ENCODE measurements around the gene IGSF9. TPM values are rescaled to one million over a fixed set of nuclear protein-coding genes. Genes with fewer than 3 reads are reported as not detected.

IGSF9 gene
- total RNA-seq, 1 experiment from 2014 or later = 21.2 TPM

DNA sequence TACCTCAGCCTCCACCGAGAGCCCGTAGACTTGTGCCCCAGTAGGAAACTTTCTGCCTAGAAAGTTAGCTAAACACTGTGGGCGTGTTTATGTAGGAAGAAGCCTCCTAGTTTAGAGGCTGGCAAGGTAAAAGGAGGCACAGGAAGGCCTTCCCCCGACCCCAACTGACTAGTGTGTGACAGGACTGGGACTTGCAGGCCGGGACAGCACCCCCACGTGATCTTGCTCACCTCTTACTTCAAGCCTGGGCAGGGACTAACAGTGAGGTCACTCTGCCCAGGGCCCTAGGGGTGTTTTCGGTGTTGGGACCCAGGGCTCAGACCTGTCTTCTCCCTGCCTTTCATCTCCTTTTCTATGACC, 19.7 kb downstream of the IGSF9 start:
- H3K27me3 Mint-ChIP-seq (ENCODE audit: insufficient read depth, unreplicated experiment) = no peaks in the 10 kb centered on the region
- CTCF ChIA-PET = interaction anchor here (1.2 to 1.5 kb wide), 3 partner anchors 33 to 145 kb away, joined by 5 to 8 read pairs (median 5); partner anchors contain the start of gene DUSP23
- TF ChIP-seq, protein P1, sequence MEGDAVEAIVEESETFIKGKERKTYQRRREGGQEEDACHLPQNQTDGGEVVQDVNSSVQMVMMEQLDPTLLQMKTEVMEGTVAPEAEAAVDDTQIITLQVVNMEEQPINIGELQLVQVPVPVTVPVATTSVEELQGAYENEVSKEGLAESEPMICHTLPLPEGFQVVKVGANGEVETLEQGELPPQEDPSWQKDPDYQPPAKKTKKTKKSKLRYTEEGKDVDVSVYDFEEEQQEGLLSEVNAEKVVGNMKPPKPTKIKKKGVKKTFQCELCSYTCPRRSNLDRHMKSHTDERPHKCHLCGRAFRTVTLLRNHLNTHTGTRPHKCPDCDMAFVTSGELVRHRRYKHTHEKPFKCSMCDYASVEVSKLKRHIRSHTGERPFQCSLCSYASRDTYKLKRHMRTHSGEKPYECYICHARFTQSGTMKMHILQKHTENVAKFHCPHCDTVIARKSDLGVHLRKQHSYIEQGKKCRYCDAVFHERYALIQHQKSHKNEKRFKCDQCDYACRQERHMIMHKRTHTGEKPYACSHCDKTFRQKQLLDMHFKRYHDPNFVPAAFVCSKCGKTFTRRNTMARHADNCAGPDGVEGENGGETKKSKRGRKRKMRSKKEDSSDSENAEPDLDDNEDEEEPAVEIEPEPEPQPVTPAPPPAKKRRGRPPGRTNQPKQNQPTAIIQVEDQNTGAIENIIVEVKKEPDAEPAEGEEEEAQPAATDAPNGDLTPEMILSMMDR (IDR thresholded peaks at IDR 0.05; ENCODE audit: insufficient read depth in 1 of 2, low read depth in 1 of 2, low read length in 1 of 2, severe bottlenecking in 1 of 2, unreplicated experiment in 1 of 2) = no peak

DNA sequence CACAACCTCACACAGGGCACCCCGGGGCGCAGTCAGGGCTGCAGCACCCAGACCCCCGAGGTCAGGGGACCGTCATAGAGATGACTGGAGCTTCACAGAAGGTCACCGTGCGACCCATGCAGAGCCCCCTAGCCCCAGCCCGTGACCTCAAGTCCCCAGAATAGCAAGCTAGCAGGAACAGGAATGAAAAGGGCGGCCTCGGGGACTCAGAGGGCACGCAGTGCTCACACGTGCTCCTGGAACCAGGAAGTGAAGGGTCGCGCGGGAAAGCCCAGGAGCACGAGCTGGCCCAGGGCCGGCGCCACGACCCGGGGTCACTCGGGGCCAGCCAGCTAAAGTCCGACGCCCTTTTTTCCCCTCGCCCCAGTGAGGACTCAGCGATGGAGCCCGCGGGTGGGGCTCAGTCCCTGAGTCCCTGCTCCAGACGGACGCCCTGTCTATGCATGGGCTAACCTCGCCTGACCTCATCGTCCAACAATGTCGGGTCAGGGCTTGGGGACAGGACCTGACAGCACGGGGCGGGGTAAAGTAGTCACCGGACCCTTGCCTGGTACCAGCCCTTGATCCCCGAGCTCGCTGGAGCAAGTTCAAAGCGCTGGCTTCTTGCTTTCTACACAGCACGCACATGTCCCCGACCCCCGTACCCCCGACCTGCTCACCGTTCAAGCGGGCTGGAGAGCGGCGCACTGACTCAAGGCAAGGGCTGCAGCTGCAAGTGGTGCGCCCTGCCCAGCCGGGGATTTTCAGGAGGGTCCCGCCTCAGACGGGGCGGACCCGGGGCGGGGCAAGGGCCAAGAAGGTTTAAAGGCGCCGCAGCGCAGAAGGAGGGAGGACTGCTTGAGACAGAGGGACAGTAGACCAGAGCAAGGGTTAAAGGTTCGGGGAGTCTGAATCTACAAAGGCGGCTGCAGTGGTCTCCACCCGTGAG, 20.4 kb downstream of the IGSF9 start, which contains the start of gene TAGLN2:
Gene TAGLN2 (minus strand): TSS at position 717 of the 928 bp plus-strand sequence. CDS start 4,998 bp downstream, outside the sequence.
- intact Hi-C loops (cut with micrococcal nuclease; ENCODE audit: unreplicated experiment) = loop anchor here (1.0 to 2.0 kb wide), 4 partner anchors 8 to 24 kb away; partner anchors contain the start of gene CFAP45
- H3K4me1 ChIP-seq = peaks cover 43% of the 10 kb centered on the region
- peaks cover 73% of the 10 kb centered on the region for H3K36me3 Mint-ChIP-seq (ENCODE audit: insufficient read depth, unreplicated experiment)
- peak within 1 kb of the TSS; percentile 63 for H3K4me3 ChIP-seq (ENCODE audit: low read depth, low read length)
- H3K4me1 Mint-ChIP-seq (ENCODE audit: low read depth, unreplicated experiment) = peaks cover 43% of the 10 kb centered on the region
- no peaks in the 10 kb centered on the region for H3K9me3 Mint-ChIP-seq (ENCODE audit: unreplicated experiment)
- H3K36me3 ChIP-seq (ENCODE audit: control insufficient read depth, insufficient read depth, low read length) = peaks cover 2% of the 10 kb centered on the region; the same call in 1 of the 2 replicates
- POLR2A ChIA-PET = interaction anchor here (0.8 to 1.5 kb wide), 4 partner anchors 9 to 81 kb away, joined by 3 to 10 read pairs (median 4); no protein-coding TSS in a partner anchor
- H3K4me3 Mint-ChIP-seq (ENCODE audit: unreplicated experiment) = peak within 1 kb of the TSS; percentile 74
- TF ChIP-seq, protein P1 (IDR thresholded peaks at IDR 0.05; ENCODE audit: insufficient read depth in 1 of 2, low read depth in 1 of 2, low read length in 1 of 2, severe bottlenecking in 1 of 2, unreplicated experiment in 1 of 2) = no peak
- H3K27me3 Mint-ChIP-seq (ENCODE audit: insufficient read depth, unreplicated experiment) = no peaks in the 10 kb centered on the region
- H3K9me3 ChIP-seq = no peaks in the 10 kb centered on the region
- H3K27me3 ChIP-seq (replicated peaks; ENCODE audit: control insufficient read depth, insufficient read depth, low read length) = no peaks in the 10 kb centered on the region
- BruUV-seq (replicated peaks) = TSS peak; percentile 45
- CTCF ChIA-PET = interaction anchor here (1.1 to 1.7 kb wide), 5 partner anchors 9 to 144 kb away, joined by 3 to 8 read pairs (median 5); partner anchors contain the start of gene DUSP23
- peak; percentile 91 to 92 for DNase-seq
- H3K27ac Mint-ChIP-seq (ENCODE audit: unreplicated experiment) = peak within 1 kb of the TSS; percentile 98

More for the DNA sequence above, 19.7 kb downstream of the IGSF9 start:
- H3K27me3 ChIP-seq (replicated peaks; ENCODE audit: control insufficient read depth, insufficient read depth, low read length) = no peaks in the 10 kb centered on the region
- Mint-ChIP-seq H3K27ac (ENCODE audit: unreplicated experiment) (peak overlapping the region; percentile 98), H3K9me3 (ENCODE audit: unreplicated experiment) (no peaks in the 10 kb centered on the region), H3K36me3 (ENCODE audit: insufficient read depth, unreplicated experiment) (peaks cover 71% of the 10 kb centered on the region), H3K4me1 (ENCODE audit: low read depth, unreplicated experiment) (peaks cover 40% of the 10 kb centered on the region), H3K4me3 (ENCODE audit: unreplicated experiment) (peak overlapping the region; percentile 74)
- peak; percentile 58 to 67 for DNase-seq
- peaks cover 40% of the 10 kb centered on the region for H3K4me1 ChIP-seq
- BruUV-seq (replicated peaks) = TSS peak; percentile 86
- no peaks in the 10 kb centered on the region for H3K9me3 ChIP-seq
- POLR2A ChIA-PET = interaction anchor here (1.0 to 1.5 kb wide), 3 partner anchors 9 to 80 kb away, joined by 3 to 10 read pairs (median 5); no protein-coding TSS in a partner anchor
- intact Hi-C loops (cut with micrococcal nuclease; ENCODE audit: unreplicated experiment) = loop anchor here (1.0 to 2.0 kb wide), 4 partner anchors 8 to 25 kb away; partner anchors contain the start of gene CFAP45
- H3K36me3 ChIP-seq (ENCODE audit: control insufficient read depth, insufficient read depth, low read length) = no peaks in the 10 kb centered on the region; the same call in 1 of the 2 replicates
- H3K4me3 ChIP-seq (ENCODE audit: low read depth, low read length) = peak overlapping the region; percentile 63

Measured in Caco-2 (cell line).